DND-41 (cell line): ENCODE data around the gene NTM.

ENCODE experiments used
- CTCF ChIP-seq: IDR thresholded peaks from 2 replicates; pipeline ENCODE4 v1.5.1; 2012; ENCODE audit warnings: borderline replicate concordance, low read length, moderate library complexity, mild to moderate bottlenecking; ENCODE audit not compliant: poor library complexity, severe bottlenecking; ENCODE audit errors: extremely low read depth
- EZH2 ChIP-seq: IDR thresholded peaks from 3 replicates; pipeline ENCODE4 v1.6.1; 2012; ENCODE audit warnings: borderline replicate concordance, low read depth, mild to moderate bottlenecking, moderate library complexity, low read length, inconsistent platforms; ENCODE audit not compliant: severe bottlenecking

- TF ChIP-seq EZH2 (no peak), CTCF (no peak)
Observed at GRCh38 chr11:131615611-131616010, 245.2 kb downstream of the NTM start.
